K562 treated with DMSO at 1 percent for 48 hours (cell line): ENCODE data around the gene NDUFB7. TPM values are rescaled to one million over a fixed set of nuclear protein-coding genes. Genes with fewer than 3 reads are reported as not detected.

Source experiments
- total RNA-seq: library from RNA; unstranded; fragments of 300-600 nt; gene quantifications from 2 replicates; pipeline ENCODE4 v1.2.3, GENCODE V29; 2022; ENCODE audit warnings: low replicate concordance; ENCODE audit errors: extremely low read depth

NDUFB7 gene
- total RNA-seq = not detected in 2 replicates

GRCh38 chr19:14571695-14572490 lies at the start of gene NDUFB7:
Gene NDUFB7, minus strand, starts transcription at chr19:14572066. Its CDS starts 66 bp downstream, at chr19:14572000.

GRCh38 chr19:14582894-14583340 lies 11.1 kb upstream of the NDUFB7 start, which contains the start of gene CLEC17A:
Gene CLEC17A, plus strand, starts transcription at chr19:14583084. Its CDS starts 77 bp downstream, at chr19:14583161.

GRCh38 chr19:14529254-14530004 lies 42.4 kb downstream of the NDUFB7 start, which contains the start of gene TECR:
Gene TECR, plus strand, starts transcription at chr19:14529594. Its CDS starts 103 bp downstream, at chr19:14529697.

GRCh38 chr19:14517840-14518505 lies 53.9 kb downstream of the NDUFB7 start, which contains the start of gene DNAJB1:
Gene DNAJB1, minus strand, starts transcription at chr19:14518397. Its CDS starts 48 bp downstream, at chr19:14518349.

Other genes starting within 250 kb of the NDUFB7 start
- gene ADGRE5, start 190.6 kb downstream of the NDUFB7 start, total RNA-seq = not detected in 2 replicates
- not detected in 2 replicates for gene DDX39A, start 152.7 kb downstream of the NDUFB7 start, total RNA-seq
- 980 TPM in 1 of 2 replicates, not detected in the other for gene PKN1, start 138.8 kb downstream of the NDUFB7 start, total RNA-seq
- gene PTGER1, start 96.7 kb downstream of the NDUFB7 start, total RNA-seq = not detected in 2 replicates
- 742 TPM in 1 of 2 replicates, not detected in the other for gene GIPC1, start 75.9 kb downstream of the NDUFB7 start, total RNA-seq
- gene DNAJB1, start 53.7 kb downstream of the NDUFB7 start, total RNA-seq = not detected in 2 replicates
- gene TECR, start 42.5 kb downstream of the NDUFB7 start, total RNA-seq = not detected in 2 replicates
- gene CLEC17A, start 11.0 kb upstream of the NDUFB7 start, total RNA-seq = not detected in 2 replicates
- not detected in 2 replicates for gene ADGRE3, start 102.8 kb upstream of the NDUFB7 start, total RNA-seq
- not detected in 2 replicates for gene ZNF333, start 118.0 kb upstream of the NDUFB7 start, total RNA-seq
- not detected in 2 replicates for gene ADGRE2, start 206.5 kb upstream of the NDUFB7 start, total RNA-seq